Glutamatergic neuron (in vitro differentiated cells): ENCODE measurements around the gene MRPS12. TPM values are rescaled to one million over a fixed set of nuclear protein-coding genes. Genes with fewer than 3 reads are reported as not detected.
"Not testable (repeated sequence)": the region's sequence is repeated elsewhere in the genome, so short reads cannot be mapped to it uniquely, and the experiment has no call there.

Source experiments
- DNase-seq: peaks from one replicate; pipeline ENCODE4 v3.0.0; 2022
- H3K27ac Mint-ChIP-seq: one replicate; pipeline ENCODE4 v1.8.0; 2020; ENCODE audit warnings: mild to moderate bottlenecking, mixed read lengths, inconsistent platforms; ENCODE audit not compliant: unreplicated experiment
- H3K27me3 Mint-ChIP-seq: one replicate; pipeline ENCODE4 v1.8.0; 2020; ENCODE audit warnings: mild to moderate bottlenecking, moderate library complexity, mixed read lengths, inconsistent platforms; ENCODE audit not compliant: unreplicated experiment
- H3K36me3 Mint-ChIP-seq: one replicate; pipeline ENCODE4 v1.8.0; 2020; ENCODE audit warnings: mild to moderate bottlenecking, mixed read lengths, inconsistent platforms; ENCODE audit not compliant: unreplicated experiment
- H3K4me1 Mint-ChIP-seq: one replicate; pipeline ENCODE4 v1.8.0; 2020; ENCODE audit warnings: mild to moderate bottlenecking, low read depth, mixed read lengths, inconsistent platforms; ENCODE audit not compliant: unreplicated experiment
- H3K4me3 Mint-ChIP-seq: one replicate; pipeline ENCODE4 v1.8.0; 2020; ENCODE audit warnings: mild to moderate bottlenecking, mixed read lengths, inconsistent platforms; ENCODE audit not compliant: unreplicated experiment
- H3K9me3 Mint-ChIP-seq: one replicate; pipeline ENCODE4 v1.8.0; 2020; ENCODE audit warnings: mild to moderate bottlenecking, moderate library complexity, mixed read lengths, inconsistent platforms; ENCODE audit not compliant: unreplicated experiment
- long read RNA-seq: library from polyadenylated mRNA; unstranded; transcript quantifications from one replicate; pipeline ENCODE4 v2.0.0, GENCODE V29; 2020; ENCODE audit not compliant: unreplicated experiment
- total RNA-seq: library from RNA; stranded (reverse); fragmentation: NEBNext Ultra II Directional; extraction: Animal tissue kit (Norgen Biotek cat#: 25700); gene quantifications from one replicate; pipeline ENCODE4 v1.2.1, GENCODE V29; 2021; ENCODE audit not compliant: unreplicated experiment
- TF ChIP-seq, protein P1 (sequence below): fragments of 200-600 bp; sonication (generic); IDR thresholded peaks from one replicate; pipeline ENCODE4 v1.5.0; 2021; ENCODE audit not compliant: partially characterized antibody, unreplicated experiment

MRPS12 gene
- total RNA-seq: 30.4 TPM
- long read RNA-seq, transcript MRPS12-202 (3 exons, 929 nt): minor isoform, 9 of 35 reads
- long read RNA-seq, transcript MRPS12-201 (3 exons, 1,207 nt): major isoform, 19 of 35 reads
- long read RNA-seq, partial matches to known transcripts: 0 of 35 reads
- long read RNA-seq, other reads (novel, unspliced or antisense): 4 of 35 reads

DNA sequence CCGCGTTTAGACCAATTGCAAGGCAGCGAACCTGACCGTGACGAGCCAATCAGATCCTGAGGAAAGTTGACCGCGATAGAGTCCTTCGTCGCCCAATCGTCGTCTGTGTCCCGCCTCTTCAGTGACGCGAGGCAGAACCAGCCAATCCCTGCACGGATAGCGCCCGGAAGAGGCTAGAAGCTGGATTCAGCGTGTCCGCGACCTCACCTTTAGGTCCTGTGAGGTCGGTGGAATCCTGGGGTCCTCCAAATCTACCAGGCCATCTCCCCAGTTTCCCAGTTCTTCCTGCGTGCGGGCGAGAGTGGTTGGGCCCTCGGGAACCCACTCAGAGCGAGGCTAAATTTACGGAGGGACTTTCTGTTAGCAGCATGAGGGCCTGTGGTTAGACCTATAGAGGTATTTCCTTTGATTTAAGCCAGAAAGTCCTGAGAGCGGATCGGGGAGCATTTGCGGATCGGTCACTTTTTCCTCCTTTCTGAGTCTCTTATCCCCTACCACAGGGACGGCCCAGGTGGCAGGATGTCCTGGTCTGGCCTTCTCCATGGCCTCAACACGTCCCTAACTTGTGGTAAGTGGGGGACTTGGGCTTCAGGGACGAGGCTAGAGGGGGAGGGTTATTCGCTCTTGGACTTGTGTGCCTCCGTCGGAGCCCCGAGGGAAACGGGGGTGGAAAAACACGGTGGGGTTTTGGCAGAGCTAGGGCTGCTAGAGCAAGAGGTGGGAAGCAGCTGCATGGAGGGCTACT is at the start of gene MRPS12:
MRPS12 (plus strand) TSS at position 169 of the 745 bp plus-strand sequence; CDS start at position 520, 351 bp downstream.
- TF ChIP-seq, protein P1, sequence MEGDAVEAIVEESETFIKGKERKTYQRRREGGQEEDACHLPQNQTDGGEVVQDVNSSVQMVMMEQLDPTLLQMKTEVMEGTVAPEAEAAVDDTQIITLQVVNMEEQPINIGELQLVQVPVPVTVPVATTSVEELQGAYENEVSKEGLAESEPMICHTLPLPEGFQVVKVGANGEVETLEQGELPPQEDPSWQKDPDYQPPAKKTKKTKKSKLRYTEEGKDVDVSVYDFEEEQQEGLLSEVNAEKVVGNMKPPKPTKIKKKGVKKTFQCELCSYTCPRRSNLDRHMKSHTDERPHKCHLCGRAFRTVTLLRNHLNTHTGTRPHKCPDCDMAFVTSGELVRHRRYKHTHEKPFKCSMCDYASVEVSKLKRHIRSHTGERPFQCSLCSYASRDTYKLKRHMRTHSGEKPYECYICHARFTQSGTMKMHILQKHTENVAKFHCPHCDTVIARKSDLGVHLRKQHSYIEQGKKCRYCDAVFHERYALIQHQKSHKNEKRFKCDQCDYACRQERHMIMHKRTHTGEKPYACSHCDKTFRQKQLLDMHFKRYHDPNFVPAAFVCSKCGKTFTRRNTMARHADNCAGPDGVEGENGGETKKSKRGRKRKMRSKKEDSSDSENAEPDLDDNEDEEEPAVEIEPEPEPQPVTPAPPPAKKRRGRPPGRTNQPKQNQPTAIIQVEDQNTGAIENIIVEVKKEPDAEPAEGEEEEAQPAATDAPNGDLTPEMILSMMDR: no peak
- no peaks in the 10 kb centered on the region for H3K27me3 Mint-ChIP-seq
- peaks cover 6% of the 10 kb centered on the region for H3K36me3 Mint-ChIP-seq
- peaks cover 7% of the 10 kb centered on the region for H3K4me1 Mint-ChIP-seq
- DNase-seq: peak; percentile 97
- peak within 1 kb of the TSS; percentile 97 for H3K4me3 Mint-ChIP-seq
- H3K9me3 Mint-ChIP-seq: peaks cover 8% of the 10 kb centered on the region
- peak within 1 kb of the TSS; percentile 92 for H3K27ac Mint-ChIP-seq

DNA sequence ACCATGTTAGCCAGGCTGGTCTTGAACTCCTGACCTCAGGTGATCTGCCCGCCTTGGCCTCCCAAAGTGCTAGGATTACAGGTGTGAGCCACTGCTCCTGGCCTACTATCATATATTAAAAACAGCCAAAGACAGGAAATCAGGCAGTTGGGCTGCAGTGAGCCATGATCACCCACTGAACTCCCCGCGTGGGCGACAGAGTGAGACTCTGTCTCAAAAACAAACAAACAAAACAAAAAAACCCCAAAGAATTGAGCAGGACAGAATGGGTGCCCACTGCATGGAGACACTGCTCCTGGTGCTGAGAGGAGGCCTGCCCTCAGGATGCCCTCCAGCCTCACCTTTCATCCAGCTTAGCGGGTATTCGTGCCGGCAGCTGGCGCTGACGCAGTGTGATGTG is 47.5 kb upstream of the MRPS12 start:
- H3K27me3 Mint-ChIP-seq: no peaks in the 10 kb centered on the region
- no peak for DNase-seq
- H3K36me3 Mint-ChIP-seq: no peaks in the 10 kb centered on the region
- TF ChIP-seq, protein P1: no peak
- no peak overlapping the region for H3K27ac Mint-ChIP-seq
- no peaks in the 10 kb centered on the region for H3K9me3 Mint-ChIP-seq
- H3K4me1 Mint-ChIP-seq: peaks cover 6% of the 10 kb centered on the region
- no peak overlapping the region for H3K4me3 Mint-ChIP-seq

DNA sequence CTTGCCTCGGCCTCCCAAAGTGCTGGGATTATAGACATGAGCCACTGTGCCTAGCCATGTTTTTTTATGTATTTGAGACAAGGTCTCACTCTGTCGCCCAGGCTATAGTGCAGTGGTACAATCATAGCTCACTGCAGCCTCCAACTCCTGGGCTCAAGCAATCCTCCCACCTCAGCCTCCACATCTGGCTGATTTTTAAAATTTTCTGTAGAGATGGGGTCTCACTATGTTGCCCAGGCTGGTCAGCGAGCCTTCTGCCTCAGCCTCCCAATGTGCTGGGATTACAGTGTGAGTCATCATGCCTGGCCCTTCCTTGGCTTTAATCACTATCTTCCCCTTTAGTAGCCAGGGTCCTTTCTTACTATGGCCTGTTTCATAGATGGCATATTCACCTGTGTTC is 46.1 kb upstream of the MRPS12 start:
- not testable (repeated sequence) for H3K27ac Mint-ChIP-seq, H3K4me1 Mint-ChIP-seq, H3K9me3 Mint-ChIP-seq, H3K27me3 Mint-ChIP-seq, H3K4me3 Mint-ChIP-seq, DNase-seq, H3K36me3 Mint-ChIP-seq

DNA sequence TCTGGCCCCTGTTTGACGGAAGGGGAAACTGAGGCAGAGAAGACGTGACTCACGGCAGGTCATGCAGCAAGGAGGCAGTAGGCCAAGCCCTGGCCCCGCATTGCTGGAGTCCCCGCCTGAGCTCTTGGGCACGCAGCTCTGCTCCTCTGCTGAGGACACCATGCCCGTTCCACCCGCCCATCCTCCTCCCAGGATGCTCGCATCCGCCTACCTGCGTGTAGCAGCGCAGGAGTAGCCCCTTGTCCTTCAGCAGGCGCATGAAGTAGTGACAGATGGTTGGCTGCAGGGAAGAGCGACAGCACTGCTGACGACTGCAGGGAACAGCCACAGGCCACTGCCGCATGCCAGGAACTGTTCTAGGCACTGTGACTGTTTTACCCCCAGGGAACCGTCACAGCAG is 41.9 kb upstream of the MRPS12 start:
- TF ChIP-seq, protein P1: no peak
- Mint-ChIP-seq H3K36me3 (no peaks in the 10 kb centered on the region), H3K4me3 (no peak overlapping the region), H3K27ac (peak overlapping the region; percentile 28), H3K4me1 (no peaks in the 10 kb centered on the region), H3K27me3 (no peaks in the 10 kb centered on the region), H3K9me3 (no peaks in the 10 kb centered on the region)
- DNase-seq: no peak

DNA sequence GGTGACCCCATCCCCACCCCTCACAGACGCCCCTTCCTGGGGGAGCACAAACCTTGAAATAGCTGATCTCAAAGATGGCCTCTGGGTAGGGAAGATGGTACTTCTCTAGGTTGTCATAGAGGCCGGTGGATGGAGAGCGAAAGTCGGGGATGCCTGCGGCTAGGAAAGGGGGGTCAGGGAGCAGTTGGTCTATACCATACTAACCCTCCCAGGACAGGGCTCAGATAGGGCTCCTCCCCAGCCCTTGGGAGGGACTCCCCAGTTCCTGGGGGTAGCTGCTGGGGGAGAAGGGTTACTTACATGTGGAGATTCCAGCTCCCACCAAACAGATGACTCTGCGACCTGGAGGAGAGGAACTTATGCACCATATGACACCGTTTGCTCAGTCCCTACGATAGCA is 40.9 kb upstream of the MRPS12 start:
- no peak for DNase-seq
- H3K9me3 Mint-ChIP-seq: no peaks in the 10 kb centered on the region
- H3K4me3 Mint-ChIP-seq: no peak overlapping the region
- H3K27ac Mint-ChIP-seq: no peak overlapping the region
- TF ChIP-seq, protein P1: no peak
- H3K27me3 Mint-ChIP-seq: no peaks in the 10 kb centered on the region
- H3K36me3 Mint-ChIP-seq: no peaks in the 10 kb centered on the region
- no peaks in the 10 kb centered on the region for H3K4me1 Mint-ChIP-seq
